ENCODE data around the gene ANKRD11.

ANKRD11 gene

DNA sequence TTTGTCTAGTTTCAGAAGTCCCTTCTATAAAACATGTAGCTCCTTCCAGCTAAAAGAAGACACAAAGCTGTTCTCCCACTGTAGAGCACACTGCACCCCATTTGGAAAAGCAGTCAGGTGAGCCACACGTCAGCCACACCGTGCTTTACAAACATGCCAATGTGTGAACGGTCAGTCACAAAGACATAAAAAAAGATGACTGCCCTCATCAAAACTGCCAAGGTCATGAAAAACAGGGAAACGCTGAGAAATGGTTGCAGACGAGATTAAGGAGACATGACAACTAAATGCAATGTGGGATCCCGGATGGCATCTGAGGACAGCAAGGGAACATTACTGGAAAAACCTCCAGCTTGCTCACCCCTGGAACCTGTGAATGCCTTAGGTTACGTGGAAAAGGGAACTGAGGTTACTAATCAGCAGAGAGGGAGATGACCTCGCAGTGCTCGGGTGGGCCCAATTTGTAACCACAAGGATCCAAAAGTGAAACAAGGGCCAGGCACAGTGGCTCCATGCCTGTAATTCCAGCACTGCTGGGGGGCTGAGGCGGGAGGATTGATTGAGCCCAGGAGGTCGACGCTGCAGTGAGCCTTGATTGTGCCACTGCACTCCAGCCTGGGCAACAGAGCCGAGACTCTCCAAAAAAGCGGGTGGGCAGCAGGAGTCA lies 8.1 kb downstream of the ANKRD11 start:
- H3K4me3 ChIP-seq (ENCODE audit: low read depth, low read length), result no peak overlapping the region
- TF ChIP-seq, protein P1, sequence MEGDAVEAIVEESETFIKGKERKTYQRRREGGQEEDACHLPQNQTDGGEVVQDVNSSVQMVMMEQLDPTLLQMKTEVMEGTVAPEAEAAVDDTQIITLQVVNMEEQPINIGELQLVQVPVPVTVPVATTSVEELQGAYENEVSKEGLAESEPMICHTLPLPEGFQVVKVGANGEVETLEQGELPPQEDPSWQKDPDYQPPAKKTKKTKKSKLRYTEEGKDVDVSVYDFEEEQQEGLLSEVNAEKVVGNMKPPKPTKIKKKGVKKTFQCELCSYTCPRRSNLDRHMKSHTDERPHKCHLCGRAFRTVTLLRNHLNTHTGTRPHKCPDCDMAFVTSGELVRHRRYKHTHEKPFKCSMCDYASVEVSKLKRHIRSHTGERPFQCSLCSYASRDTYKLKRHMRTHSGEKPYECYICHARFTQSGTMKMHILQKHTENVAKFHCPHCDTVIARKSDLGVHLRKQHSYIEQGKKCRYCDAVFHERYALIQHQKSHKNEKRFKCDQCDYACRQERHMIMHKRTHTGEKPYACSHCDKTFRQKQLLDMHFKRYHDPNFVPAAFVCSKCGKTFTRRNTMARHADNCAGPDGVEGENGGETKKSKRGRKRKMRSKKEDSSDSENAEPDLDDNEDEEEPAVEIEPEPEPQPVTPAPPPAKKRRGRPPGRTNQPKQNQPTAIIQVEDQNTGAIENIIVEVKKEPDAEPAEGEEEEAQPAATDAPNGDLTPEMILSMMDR (conservative IDR thresholded peaks at IDR 0.05; ENCODE audit: low read depth, low read length), result no peak
- no peak for DNase-seq (ENCODE audit: low read depth)

DNA sequence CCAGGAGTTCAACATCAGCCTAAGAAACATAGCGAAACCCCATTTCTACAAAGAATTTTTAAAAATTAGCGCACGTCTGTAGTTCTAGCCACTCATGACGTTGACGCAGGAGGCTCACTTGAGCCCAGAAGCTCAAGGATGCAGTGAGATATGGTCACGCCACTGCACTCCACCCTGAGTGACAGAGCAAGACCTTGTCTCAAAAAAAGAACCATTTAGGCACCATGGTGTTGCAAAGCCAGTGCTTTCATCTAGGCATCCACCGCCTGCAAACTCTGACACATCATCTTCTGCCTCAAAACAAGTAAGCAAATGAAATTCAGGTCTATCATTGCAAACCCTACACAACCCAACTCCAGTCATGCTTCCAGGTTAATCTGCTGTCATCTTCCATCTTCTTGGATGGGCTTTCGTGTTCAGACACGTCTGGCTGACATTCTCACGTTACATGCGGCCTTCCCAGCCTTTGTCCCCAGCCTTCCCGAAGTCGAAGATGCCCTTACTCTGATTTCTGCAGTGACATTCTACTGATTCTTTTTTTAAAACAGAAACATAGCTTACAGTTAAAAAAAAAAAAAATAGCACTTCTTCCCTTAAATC lies 8.9 kb downstream of the ANKRD11 start:
- no peak overlapping the region for H3K4me3 ChIP-seq (ENCODE audit: low read depth, low read length)
- TF ChIP-seq, protein P1 (conservative IDR thresholded peaks at IDR 0.05; ENCODE audit: low read depth, low read length), result no peak
- DNase-seq (ENCODE audit: low read depth), result no peak

DNA sequence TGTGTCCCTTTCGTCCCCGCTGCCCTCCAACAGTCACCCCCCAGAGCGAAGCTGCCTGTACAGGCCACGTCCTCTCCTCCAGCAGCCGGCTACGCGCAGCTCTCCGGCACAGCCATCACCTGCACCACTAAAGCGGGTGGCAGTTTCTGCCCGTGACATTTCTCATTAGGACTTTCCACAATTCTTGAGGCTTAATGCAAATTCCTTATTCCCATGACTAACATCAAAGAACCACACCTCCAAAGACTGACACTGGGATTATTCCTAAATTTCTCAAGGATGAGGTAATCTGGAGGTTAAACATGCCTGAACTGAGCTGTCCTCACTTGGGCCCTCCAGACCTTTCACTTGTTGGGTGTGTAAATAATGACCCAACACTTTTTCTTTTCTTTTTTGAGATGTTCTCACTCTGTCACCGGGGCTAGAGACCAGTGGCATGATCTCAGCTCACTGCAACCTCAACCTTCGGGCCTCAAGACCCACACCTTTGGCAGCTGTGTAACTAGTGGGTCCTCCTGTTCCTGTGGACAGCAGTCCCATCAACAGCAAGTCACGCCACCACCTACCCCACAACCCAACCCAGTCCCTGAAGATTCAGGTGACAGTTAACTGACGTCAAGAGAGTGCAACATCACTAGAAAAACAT lies 11.7 kb downstream of the ANKRD11 start:
- no peak for DNase-seq (ENCODE audit: low read depth)
- TF ChIP-seq, protein P1 (conservative IDR thresholded peaks at IDR 0.05; ENCODE audit: low read depth, low read length), result no peak
- no peak overlapping the region for H3K4me3 ChIP-seq (ENCODE audit: low read depth, low read length)

DNA sequence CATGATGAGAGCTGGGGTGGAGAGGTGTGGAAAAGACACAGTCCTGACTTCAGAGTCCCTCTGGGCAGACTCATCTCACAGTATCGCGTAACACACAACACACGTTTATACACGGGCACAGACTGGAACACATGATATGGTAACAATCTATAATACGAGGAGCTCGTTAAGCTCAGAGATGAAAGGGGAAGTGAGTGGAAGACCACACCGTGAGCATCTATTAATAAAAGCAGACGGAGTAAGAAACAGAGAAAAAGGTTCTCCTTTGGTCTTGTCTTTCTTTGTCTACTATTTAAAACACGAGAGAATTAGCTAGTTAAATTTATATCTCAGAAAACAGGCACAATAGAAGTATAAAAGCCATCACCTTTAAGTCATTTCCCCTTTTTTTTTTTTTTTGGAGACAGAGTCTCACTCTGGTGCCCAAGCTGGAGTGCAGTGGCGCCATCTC lies 13.5 kb downstream of the ANKRD11 start:
- no peak for DNase-seq (ENCODE audit: low read depth)
- TF ChIP-seq, protein P1 (conservative IDR thresholded peaks at IDR 0.05; ENCODE audit: low read depth, low read length), result no peak
- no peak overlapping the region for H3K4me3 ChIP-seq (ENCODE audit: low read depth, low read length)

DNA sequence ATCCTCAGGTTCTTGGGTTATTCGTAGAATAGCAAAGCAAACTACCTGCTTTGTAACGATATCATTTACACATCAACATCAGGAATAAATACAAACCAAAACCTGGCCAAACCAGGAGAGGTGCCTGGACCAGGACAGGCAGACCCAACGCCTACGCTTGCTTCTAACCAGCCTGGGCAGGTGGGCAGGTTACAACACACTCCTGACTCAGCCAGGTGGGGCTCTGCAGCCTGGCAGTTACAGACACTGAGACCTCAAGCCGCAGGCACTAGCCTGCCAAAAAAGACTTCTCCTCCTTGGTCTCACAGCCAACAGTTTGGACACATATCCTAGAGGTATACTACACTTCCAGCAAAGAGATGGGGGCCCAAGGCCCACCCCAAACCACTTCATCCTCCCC lies 14.0 kb downstream of the ANKRD11 start:
- TF ChIP-seq, protein P1 (conservative IDR thresholded peaks at IDR 0.05; ENCODE audit: low read depth, low read length), result no peak
- H3K4me3 ChIP-seq (ENCODE audit: low read depth, low read length), result no peak overlapping the region

DNA sequence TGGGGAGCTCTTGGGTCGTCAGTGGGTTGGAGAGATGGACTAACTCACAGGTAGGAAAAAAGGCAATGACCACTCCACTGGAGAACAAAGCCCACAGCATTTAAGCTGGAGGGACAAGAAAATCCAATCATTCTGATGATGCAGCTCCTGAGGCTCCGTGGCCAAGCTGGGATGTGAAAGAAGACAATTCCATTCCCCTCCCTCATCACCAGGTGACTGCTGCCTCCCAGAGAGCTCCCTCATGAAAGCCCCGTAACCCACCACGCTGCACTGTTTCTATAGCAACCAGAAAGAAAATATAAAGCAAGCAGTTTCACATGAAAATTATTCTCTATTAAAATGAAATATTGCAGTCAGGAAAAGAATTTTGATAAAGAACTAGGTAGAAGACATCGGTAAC lies 15.2 kb downstream of the ANKRD11 start:
- no peak overlapping the region for H3K4me3 ChIP-seq (ENCODE audit: low read depth, low read length)
- TF ChIP-seq, protein P1 (conservative IDR thresholded peaks at IDR 0.05; ENCODE audit: low read depth, low read length), result no peak
- no peak for DNase-seq (ENCODE audit: low read depth)

More for the DNA sequence above, 14.0 kb downstream of the ANKRD11 start:
- DNase-seq (ENCODE audit: low read depth), result no peak

All from choroid plexus epithelial cell (primary cell).